H1 (cell line): ENCODE results near the gene AP2B1. TPM values are rescaled to one million over a fixed set of nuclear protein-coding genes. Genes with fewer than 3 reads are reported as not detected.

Source experiments
- CTCF ChIA-PET: fragments of 300-600 bp; sonication (Branson Sonifier 250); formaldehyde crosslinking; loops from one replicate; lab custom pipeline; 2021; ENCODE audit not compliant: partially characterized antibody; lab: Charles Lee
- POLR2A ChIA-PET: fragments of 300-600 bp; sonication (Branson Sonifier 250); formaldehyde crosslinking; loops from one replicate; lab custom pipeline; 2021; ENCODE audit warnings: inconsistent platforms; ENCODE audit not compliant: partially characterized antibody; lab: Charles Lee
- DNase-seq, 2 experiments: peaks; one replicate each; pipeline versions ENCODE4 v3.0.0 to v3.0.0-alpha.2; 2010 to 2022; ENCODE audit warnings: low spot score in 2 of 2, low read depth in 1 of 2, mixed read lengths in 1 of 2
- FAIRE-seq: peaks from 2 replicates; lab custom pipeline; 2011; peaks lifted over from hg19 to GRCh38; lab: Jason Lieb, UNC
- H2AFZ ChIP-seq: 2 replicates; pipeline ENCODE4 v1.8.1; 2012; ENCODE audit warnings: low read length, inconsistent platforms
- H2AK5ac ChIP-seq: 2 replicates; pipeline ENCODE4 v1.6.1; 2013; ENCODE audit warnings: low read depth, low read length
- H2BK120ac ChIP-seq: replicated peaks from 2 replicates; pipeline ENCODE3; 2013; ENCODE audit warnings: low read depth, low read length, inconsistent platforms
- H2BK12ac ChIP-seq: 2 replicates; pipeline ENCODE4 v1.6.1; 2013; ENCODE audit warnings: low read depth, low read length
- H2BK15ac ChIP-seq: 2 replicates; pipeline ENCODE4 v1.6.1; 2013; ENCODE audit warnings: low read length
- H2BK20ac ChIP-seq: 2 replicates; pipeline ENCODE4 v1.6.1; 2013; ENCODE audit warnings: low read length
- H2BK5ac ChIP-seq: 2 replicates; pipeline ENCODE4 v1.6.1; 2013; ENCODE audit warnings: low read depth, low read length
- H3K14ac ChIP-seq: 2 replicates; pipeline ENCODE4 v1.6.1; 2013; ENCODE audit warnings: inconsistent platforms; ENCODE audit not compliant: insufficient read length
- H3K18ac ChIP-seq: 2 replicates; pipeline ENCODE4 v1.6.1; 2013; ENCODE audit warnings: low read length; ENCODE audit errors: extremely low read depth
- H3K23ac ChIP-seq: 2 replicates; pipeline ENCODE4 v1.6.1; 2013; ENCODE audit warnings: inconsistent platforms; ENCODE audit not compliant: insufficient read length
- H3K23me2 ChIP-seq: 2 replicates; pipeline ENCODE4 v1.6.1; 2013; ENCODE audit warnings: low read depth, low read length
- H3K27ac ChIP-seq: 2 replicates; pipeline ENCODE4 v1.6.1; 2011; ENCODE audit warnings: low read depth, low read length, inconsistent platforms
- H3K27me3 ChIP-seq, 4 experiments: replicated peaks in 1 of 4; 1 replicate in 1 of 4; 2 replicates in 3 of 4; pipeline versions ENCODE4 v1.6.1 to v1.8.1; 2011 to 2013; ENCODE audit warnings: low read length in 3 of 4, mild to moderate bottlenecking in 3 of 4, inconsistent platforms in 2 of 4, mixed read lengths in 2 of 4, moderate library complexity in 1 of 4; ENCODE audit not compliant: control insufficient read depth in 3 of 4, insufficient read depth in 3 of 4; ENCODE audit errors: extremely low read depth in 1 of 4
- H3K36me3 ChIP-seq, 4 experiments: 2 replicates each; pipeline versions ENCODE4 v1.6.1 to v1.8.1; 2011 to 2013; ENCODE audit warnings: mild to moderate bottlenecking in 4 of 4, low read length in 3 of 4, moderate library complexity in 2 of 4, control low read depth in 1 of 4, inconsistent platforms in 1 of 4; ENCODE audit not compliant: insufficient read depth in 4 of 4, control insufficient read depth in 2 of 4
- H3K4ac ChIP-seq: replicated peaks from 2 replicates; pipeline ENCODE3; 2013; ENCODE audit warnings: low read length, low read depth, mixed read lengths, inconsistent platforms; ENCODE audit not compliant: insufficient read length
- H3K4me1 ChIP-seq, 4 experiments: replicated peaks in 1 of 4; 1 replicate in 1 of 4; 2 replicates in 3 of 4; pipeline versions ENCODE4 v1.6.1 to v1.8.1; 2011 to 2013; ENCODE audit warnings: low read length in 3 of 4, inconsistent platforms in 2 of 4, mixed read lengths in 1 of 4; ENCODE audit not compliant: insufficient read depth in 4 of 4, control insufficient read depth in 3 of 4
- H3K4me2 ChIP-seq, 2 experiments: 2 replicates each; pipeline versions ENCODE4 v1.6.1 to v1.8.1; 2011 to 2013; ENCODE audit warnings: low read depth in 2 of 2, low read length in 2 of 2, control low read depth in 1 of 2, inconsistent platforms in 1 of 2, mild to moderate bottlenecking in 1 of 2; ENCODE audit not compliant: insufficient read depth in 1 of 2
- H3K4me3 ChIP-seq, 4 experiments: fragments of 200-600, 300-600 bp in 1 of 4; sonication (generic), shearing (Covaris generic), sonication (Bioruptor Twin) in 1 of 4; 2 replicates each; pipeline versions ENCODE4 v1.5.1 to v1.8.1; 2011 to 2016; ENCODE audit warnings: low read length in 4 of 4, low read depth in 3 of 4, control low read depth in 2 of 4, inconsistent platforms in 2 of 4, mild to moderate bottlenecking in 2 of 4, mixed read lengths in 1 of 4, moderate library complexity in 1 of 4; ENCODE audit not compliant: insufficient read depth in 2 of 4; ENCODE audit errors: extremely low read depth in 1 of 4
- H3K56ac ChIP-seq: replicated peaks from 2 replicates; pipeline ENCODE3; 2013; ENCODE audit warnings: low read depth, mild to moderate bottlenecking, mixed read lengths, low read length, inconsistent platforms; ENCODE audit not compliant: insufficient read length
- H3K79me1 ChIP-seq: 2 replicates; pipeline ENCODE4 v1.6.1; 2013; ENCODE audit warnings: low read depth, low read length, control low read depth
- H3K79me2 ChIP-seq, 2 experiments: 2 replicates each; pipeline versions ENCODE4 v1.6.1 to v1.8.1; 2012 to 2013; ENCODE audit warnings: low read length in 2 of 2, mild to moderate bottlenecking in 2 of 2, inconsistent platforms in 1 of 2; ENCODE audit not compliant: insufficient read depth in 2 of 2, control insufficient read depth in 1 of 2
- H3K9ac ChIP-seq, 4 experiments: replicated peaks in 1 of 4; 1 replicate in 1 of 4; 2 replicates in 3 of 4; pipeline versions ENCODE4 v1.6.1 to v1.8.1; 2011 to 2013; ENCODE audit warnings: low read depth in 3 of 4, low read length in 3 of 4, control low read depth in 2 of 4, mild to moderate bottlenecking in 2 of 4, moderate library complexity in 2 of 4, inconsistent platforms in 1 of 4; ENCODE audit errors: extremely low read depth in 1 of 4
- H3K9me3 ChIP-seq, 2 experiments: 2 replicates each; pipeline versions ENCODE4 v1.6.1 to v1.8.1; 2012 to 2013; ENCODE audit warnings: mild to moderate bottlenecking in 2 of 2, moderate library complexity in 2 of 2, control low read depth in 1 of 2, inconsistent platforms in 1 of 2, low read depth in 1 of 2, low read length in 1 of 2, mixed read lengths in 1 of 2; ENCODE audit not compliant: insufficient read depth in 2 of 2
- H4K20me1 ChIP-seq, 2 experiments: replicated peaks in 1 of 2; 2 replicates each; pipeline versions ENCODE3 to v1.8.1; 2011 to 2013; ENCODE audit warnings: inconsistent platforms in 2 of 2, low read length in 2 of 2, mild to moderate bottlenecking in 1 of 2; ENCODE audit not compliant: insufficient read depth in 2 of 2, control insufficient read depth in 1 of 2
- H4K5ac ChIP-seq: 2 replicates; pipeline ENCODE4 v1.6.1; 2013; ENCODE audit warnings: low read length, low read depth, mixed read lengths, inconsistent platforms; ENCODE audit not compliant: insufficient read length
- H4K8ac ChIP-seq: 2 replicates; pipeline ENCODE4 v1.8.0; 2013; ENCODE audit warnings: mild to moderate bottlenecking, moderate library complexity, low read length, inconsistent platforms; ENCODE audit not compliant: insufficient read depth; ENCODE audit errors: extremely low read depth
- H4K91ac ChIP-seq: replicated peaks from 2 replicates; pipeline ENCODE3; 2013; ENCODE audit warnings: low read length, mixed read lengths, inconsistent platforms; ENCODE audit not compliant: insufficient read length
- SAP30 ChIP-seq: fragments of 300-600 bp; sonication (generic); IDR thresholded peaks from 2 replicates; pipeline ENCODE4 v1.7.1; 2012; ENCODE audit warnings: low read length, moderate library complexity, mild to moderate bottlenecking, inconsistent platforms; ENCODE audit not compliant: insufficient read depth, insufficient replicate concordance
- WGBS, 2 experiments: shearing (Covaris generic) in 1 of 2; methylation state at CpG; one replicate each; pipeline versions ENCODE4 v1.1.6 to v1.1.7; 2013 to 2015; ENCODE audit warnings: low lambda C conversion rate in 2 of 2, mixed read lengths in 2 of 2, inconsistent platforms in 1 of 2, low coverage in 1 of 2, missing lambda C conversion rate in 1 of 2; ENCODE audit not compliant: insufficient replicate concordance in 2 of 2, insufficient coverage in 1 of 2, insufficient read length in 1 of 2; ENCODE audit errors: extremely low coverage in 1 of 2, missing lambda C conversion rate in 1 of 2; 5-methylcytosine and 5-hydroxymethylcytosine counted together
- polyA plus RNA-seq, 7 experiments: library from polyadenylated mRNA; depleted of rRNA in 3 of 7; stranded (reverse) in 5 of 7; unstranded in 2 of 7; fragments of >200 nt in 5 of 7; fragments of 200-250 nt in 2 of 7; gene quantifications; 1 replicate in 5 of 7; 2 replicates in 1 of 7; 4 replicates in 1 of 7; pipeline versions ENCODE4 v1.2.1 to v1.2.3, GENCODE V29; 2011 to 2013; ENCODE audit warnings: missing spikeins in 2 of 7, mixed read lengths in 2 of 7
- total RNA-seq: library from RNA; stranded (reverse); fragmentation: NEBNext Ultra II Directional; extraction: Animal tissue kit (Norgen Biotek cat#: 25700); gene quantifications from 2 replicates; pipeline ENCODE4 v1.2.1, GENCODE V29; 2021

AP2B1 gene
- total and polyA plus RNA-seq, 2 of the 8 experiments (the other 6 are each of a cell fraction or from before 2014, with no cell fraction given), result 95.5 to 199 TPM

DNA sequence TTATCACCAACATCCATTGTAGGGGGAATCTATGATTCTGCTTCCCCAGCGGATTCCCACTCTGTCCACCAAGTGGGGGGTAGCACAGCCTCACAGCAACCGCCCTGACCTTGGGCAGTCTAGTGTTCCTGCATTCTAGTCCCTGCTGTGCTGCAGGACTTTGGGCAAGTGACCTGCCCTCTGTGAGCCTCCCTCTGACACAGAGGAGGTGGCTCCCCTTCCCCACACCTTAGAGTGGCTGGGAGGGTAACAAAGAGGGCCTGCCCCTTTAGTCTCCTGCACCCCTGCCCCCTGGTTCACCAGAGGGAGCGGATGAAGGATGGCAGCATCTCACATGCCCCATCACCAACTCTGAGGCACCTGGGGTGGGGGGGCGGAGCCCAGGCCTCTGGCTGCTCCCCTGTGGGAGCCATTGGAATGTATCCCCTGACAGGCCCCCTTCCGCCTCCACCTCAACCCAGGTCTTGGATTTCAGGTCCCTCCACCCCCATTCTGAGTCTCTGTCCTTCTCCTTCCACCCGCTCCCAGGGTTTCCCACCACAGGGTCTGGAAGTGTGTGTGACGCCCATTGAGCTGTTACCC lies 155.9 kb downstream of the AP2B1 start:
- H2AK5ac ChIP-seq, result no peak overlapping the region
- peaks cover 5% of the 10 kb centered on the region; the same call in 1 of the 2 replicates for H3K23me2 ChIP-seq
- DNase-seq (no peak), FAIRE-seq (no peak)
- ChIA-PET POLR2A (interaction anchor here (0.7 to 1.8 kb wide), 6 partner anchors 9 to 165 kb away, joined by 3 to 4 read pairs (median 4); partner anchors contain the start of genes PEX12, RASL10B and TAF15), CTCF (interaction anchor here (0.8 to 8.4 kb wide), 5 partner anchors 16 to 130 kb away, joined by 3 to 166 read pairs (median 6); no protein-coding TSS in a partner anchor)
- no peak overlapping the region for H3K9ac ChIP-seq
- H3K4me3 ChIP-seq, result no peak overlapping the region
- H2AFZ ChIP-seq, result no peak overlapping the region
- no peaks in the 10 kb centered on the region for H3K79me2 ChIP-seq
- no peak overlapping the region for H3K23ac ChIP-seq
- no peak overlapping the region for H4K5ac ChIP-seq
- H3K4ac ChIP-seq, result no peak overlapping the region
- H3K9me3 ChIP-seq, result peaks cover 8 to 11% of the 10 kb centered on the region in 2 experiments; a peak in 2 of 4 replicates
- peaks cover 11 to 39% (median 34%) of the 10 kb centered on the region in 4 experiments for H3K27me3 ChIP-seq
- no peak overlapping the region for H4K8ac ChIP-seq
- no peak overlapping the region for H2BK120ac ChIP-seq
- H3K4me1 ChIP-seq, result peaks cover 0 to 9% (median 1%) of the 10 kb centered on the region in 4 experiments; a peak in 5 of 7 replicates
- H3K14ac ChIP-seq, result no peak overlapping the region
- H3K4me2 ChIP-seq, result no peak overlapping the region
- H3K56ac ChIP-seq, result no peak overlapping the region
- no peak overlapping the region for H3K27ac ChIP-seq
- H3K79me1 ChIP-seq, result no peaks in the 10 kb centered on the region; the same call in 1 of the 2 replicates
- peaks cover 0 to 14% of the 10 kb centered on the region in 2 experiments for H4K20me1 ChIP-seq
- H2BK12ac ChIP-seq, result no peak overlapping the region
- peaks cover 0 to 8% (median 0%) of the 10 kb centered on the region in 4 experiments; a peak in 1 of 8 replicates for H3K36me3 ChIP-seq
- TF ChIP-seq SAP30, result no peak
- no peak overlapping the region for H4K91ac ChIP-seq
- no peak overlapping the region for H2BK5ac ChIP-seq
- 77% methylated on average over 7 of the region's 7 CpGs; no CpG with 5 or more reads in 1 of the 2 experiments for WGBS, 2 experiments
- H3K18ac ChIP-seq, result no peak overlapping the region
- no peak overlapping the region for H2BK15ac ChIP-seq
- H2BK20ac ChIP-seq, result no peak overlapping the region
